GM12892 (cell line): ENCODE results near the gene NAGS.
"Not testable (repeated sequence)": the region's sequence is repeated elsewhere in the genome, so short reads cannot be mapped to it uniquely, and the experiment has no call there.

Source experiments
- DNase-seq: peaks from one replicate; pipeline ENCODE4 v3.0.0; 2011; ENCODE audit not compliant: insufficient read length
- FAIRE-seq: peaks from 2 replicates; lab custom pipeline; 2011; peaks lifted over from hg19 to GRCh38; lab: Jason Lieb, UNC
- POLR2A ChIP-seq: IDR thresholded peaks from 2 replicates; pipeline ENCODE4 v1.6.1; 2011; ENCODE audit warnings: low read depth, low read length, control low read depth
- POLR2AphosphoS5 ChIP-seq: IDR thresholded peaks from 2 replicates; pipeline ENCODE4 v1.6.1; 2011; ENCODE audit warnings: low read depth, low read length, control low read depth
- TAF1 ChIP-seq: IDR thresholded peaks from 2 replicates; pipeline ENCODE4 v1.6.1; 2011; ENCODE audit warnings: low read depth, mild to moderate bottlenecking, control low read depth, low read length, borderline replicate concordance

The NAGS gene

DNA sequence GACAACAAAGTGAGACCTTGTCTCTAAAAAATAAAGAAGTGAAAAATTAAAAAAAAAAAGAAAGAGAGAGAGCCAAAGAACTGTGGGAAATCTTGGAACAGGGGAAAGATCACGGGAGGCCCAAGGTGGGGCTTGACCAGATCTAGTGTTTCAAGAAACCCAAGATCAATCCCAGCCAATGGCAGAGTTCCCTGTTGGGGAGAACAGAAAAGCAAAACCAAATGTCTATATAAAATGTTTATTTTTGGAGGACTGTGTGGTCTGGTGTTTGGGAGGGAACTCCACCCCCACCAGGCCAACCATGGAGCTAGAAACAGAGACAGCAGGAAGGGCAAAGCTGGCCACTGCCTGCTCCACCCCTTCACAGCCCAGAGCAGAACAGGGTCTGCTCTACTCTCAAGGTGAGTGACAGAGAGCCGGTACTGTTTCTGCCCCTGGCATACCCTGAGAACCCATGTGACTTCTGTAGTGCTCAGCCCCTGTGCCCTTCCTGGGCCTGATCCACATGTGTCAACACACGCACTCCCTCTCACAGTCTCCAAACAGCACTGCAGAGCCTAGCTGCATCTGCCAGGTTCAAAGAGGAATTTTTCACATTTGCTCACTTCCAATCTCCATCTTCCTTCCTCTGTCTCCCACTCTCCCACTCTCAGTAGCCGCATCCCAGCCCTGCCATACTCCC lies 6.7 kb downstream of the NAGS start:
- no peak for FAIRE-seq
- no peak for TF ChIP-seq TAF1
- TF ChIP-seq POLR2A, result no peak
- no peak for TF ChIP-seq POLR2AphosphoS5

DNA sequence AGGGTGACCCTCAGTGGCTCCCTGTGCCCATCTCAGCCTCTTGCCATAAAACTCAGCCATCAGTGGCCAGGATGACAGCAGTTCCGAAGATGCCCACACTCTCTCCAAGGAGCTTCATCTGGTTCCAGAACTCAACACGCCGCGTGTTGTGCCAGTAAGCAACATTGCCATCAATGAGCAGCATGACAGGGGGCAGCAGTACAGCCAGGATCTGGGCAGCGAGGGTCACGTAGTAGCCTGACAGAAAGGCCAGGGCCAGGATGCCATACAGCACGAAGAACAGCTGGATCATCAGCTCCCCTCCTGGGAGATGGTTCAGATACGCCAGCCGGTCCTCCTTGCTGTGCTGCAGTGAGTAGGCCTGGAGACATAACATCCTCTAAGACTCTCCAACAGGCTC lies 7.5 kb downstream of the NAGS start:
- FAIRE-seq, result no peak
- no peak for DNase-seq
- TF ChIP-seq POLR2AphosphoS5 (no peak), TAF1 (no peak), POLR2A (no peak)

More for the DNA sequence above, 6.7 kb downstream of the NAGS start:
- no peak for DNase-seq

DNA sequence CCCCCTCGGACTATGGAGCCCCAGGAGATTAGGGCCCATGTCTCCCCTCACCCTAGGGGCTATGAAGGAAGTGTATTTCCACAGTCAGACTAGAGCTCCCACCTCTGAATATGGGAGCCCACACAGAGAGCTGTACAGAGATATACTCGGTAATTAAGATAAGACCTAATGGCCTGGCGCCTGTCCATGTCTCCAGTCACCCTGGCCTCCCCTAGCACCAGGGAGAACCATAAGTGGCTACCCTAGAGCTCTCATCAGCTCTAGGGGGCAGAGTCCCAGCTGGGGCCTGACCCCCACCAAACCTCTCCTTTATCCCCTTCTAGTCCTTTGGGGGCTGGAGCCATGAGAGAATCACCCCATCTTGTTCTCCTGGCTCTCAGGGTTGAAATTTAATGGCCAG lies 8.0 kb downstream of the NAGS start:
- TF ChIP-seq POLR2AphosphoS5 (no peak), TAF1 (no peak), POLR2A (no peak)
- FAIRE-seq (no peak), DNase-seq (no peak)

DNA sequence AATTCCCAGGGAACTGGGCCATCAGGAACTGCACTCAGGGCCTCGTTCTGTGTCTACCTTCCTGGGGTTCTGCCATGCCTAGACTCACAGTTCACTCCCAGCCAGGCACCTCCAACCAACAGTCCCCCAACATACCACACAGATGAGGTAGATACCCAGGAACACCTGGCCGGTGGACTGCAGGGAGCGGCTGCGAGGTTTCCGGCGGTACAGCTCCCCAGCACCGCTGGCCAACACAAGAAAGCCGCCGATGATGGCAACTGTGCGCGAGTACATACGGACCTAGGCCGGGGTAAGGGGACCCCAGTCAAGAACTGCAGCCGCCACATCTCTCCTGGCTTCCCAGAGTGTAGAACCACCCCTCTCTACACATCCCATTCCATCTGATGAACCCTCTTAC lies 8.5 kb downstream of the NAGS start:
- DNase-seq (no peak), FAIRE-seq (no peak)
- no peak for TF ChIP-seq POLR2A
- TF ChIP-seq TAF1, result no peak
- no peak for TF ChIP-seq POLR2AphosphoS5

DNA sequence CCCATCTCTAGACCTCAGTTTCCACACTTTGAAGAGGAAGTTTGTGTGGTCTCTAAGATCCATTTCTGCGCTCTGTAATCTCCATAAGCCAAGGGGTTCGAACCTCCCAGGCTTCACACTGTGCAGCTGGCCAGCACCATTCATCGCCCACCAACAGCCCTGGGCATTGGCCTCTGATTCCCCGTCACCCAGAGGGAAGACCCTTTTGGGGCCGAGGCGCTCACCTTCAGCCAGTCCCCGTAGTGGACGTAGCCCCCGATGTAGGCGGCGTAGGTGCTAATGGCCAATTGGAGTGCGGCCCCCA lies 9.7 kb downstream of the NAGS start:
- TF ChIP-seq POLR2AphosphoS5, result no peak
- TF ChIP-seq POLR2A, result no peak
- TF ChIP-seq TAF1, result no peak
- FAIRE-seq (peak; percentile 33), DNase-seq (no peak)

DNA sequence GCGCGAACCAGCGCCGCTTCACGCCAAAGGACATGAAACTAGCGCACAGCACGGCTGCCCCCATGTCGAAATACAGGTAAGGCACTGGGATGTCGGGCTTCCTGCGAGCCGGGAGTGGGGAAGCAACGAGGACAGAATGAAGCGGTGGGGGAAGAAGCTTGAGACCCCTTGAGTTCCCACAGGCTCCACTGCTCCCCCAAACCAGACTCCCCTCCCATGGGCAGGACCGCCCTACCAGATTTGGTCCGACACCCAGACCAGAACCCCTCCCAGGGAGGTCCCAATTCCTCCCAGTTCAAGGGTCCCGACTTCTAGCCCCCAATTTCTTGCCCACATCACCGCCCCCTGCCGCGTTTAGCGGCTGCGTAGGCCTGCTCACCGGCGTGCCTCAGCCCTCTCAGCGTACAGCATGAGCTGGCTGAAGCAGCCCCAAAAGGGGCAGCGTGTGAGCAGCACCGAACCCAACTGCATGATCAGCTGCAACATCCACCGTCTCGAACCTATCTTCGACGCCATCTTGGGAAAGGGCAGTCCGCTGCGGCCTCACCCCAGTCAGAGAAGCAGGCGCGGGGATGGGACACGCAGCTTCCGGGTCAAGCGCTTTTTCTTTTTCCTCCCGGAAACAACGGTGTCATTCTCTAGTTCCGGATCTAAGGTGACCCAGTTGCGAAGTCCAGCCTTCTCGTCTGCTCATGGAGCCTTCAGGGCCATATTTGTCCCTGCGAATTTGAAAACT lies 10.2 kb downstream of the NAGS start, which contains the start of gene TMEM101:
Gene TMEM101, minus strand, starts transcription at position 527 of the 736 bp plus-strand sequence. Its CDS starts 11 bp downstream, at position 516.
- FAIRE-seq (peak; percentile 94), DNase-seq (peak; percentile 95)
- TF ChIP-seq TAF1 (no peak; the same call in 1 of the 2 replicates), POLR2AphosphoS5 (peak; percentile 83), POLR2A (peak; percentile 85; the same call in 1 of the 2 replicates)

DNA sequence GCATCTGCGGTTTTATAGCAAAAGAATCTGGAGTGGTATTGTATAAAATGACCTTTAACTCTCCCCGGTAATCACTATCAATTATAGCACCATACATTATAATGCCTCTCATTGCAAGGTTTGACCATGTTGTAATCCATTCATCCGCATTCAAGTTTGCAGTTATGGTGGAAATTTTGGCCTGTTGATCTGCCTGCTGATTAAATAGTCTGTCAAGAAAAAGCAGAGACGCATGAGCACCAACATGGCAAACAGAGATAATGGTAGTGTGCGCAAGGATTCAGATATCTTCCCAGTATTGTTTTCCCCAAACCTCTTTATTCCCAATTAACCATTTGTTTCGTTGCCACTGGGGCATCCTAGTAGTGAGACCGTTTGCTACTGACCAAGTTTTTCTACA lies 16.8 kb downstream of the NAGS start:
- DNase-seq, FAIRE-seq: not testable (repeated sequence)

DNA sequence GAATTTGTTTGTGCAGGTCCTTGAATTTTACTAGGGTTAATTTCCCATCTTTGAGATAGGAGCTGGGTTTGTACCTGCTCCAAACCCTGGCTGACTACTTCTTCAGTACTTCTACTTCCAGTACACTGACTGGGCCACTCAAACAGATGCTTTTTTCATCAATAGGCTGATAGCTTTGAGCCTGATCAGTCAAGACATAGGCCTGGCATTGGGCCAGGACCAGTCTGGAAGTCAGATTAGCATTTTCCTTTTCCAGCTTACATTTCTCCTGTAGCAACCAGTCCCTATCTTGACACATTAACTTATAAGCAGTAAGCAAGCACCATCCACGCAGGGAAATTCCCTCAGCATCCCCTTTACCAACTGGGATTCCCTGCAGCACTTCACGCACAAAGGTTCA lies 17.8 kb downstream of the NAGS start:
- FAIRE-seq (no peak), DNase-seq (no peak)
- TF ChIP-seq POLR2A (no peak), POLR2AphosphoS5 (no peak), TAF1 (no peak)

DNA sequence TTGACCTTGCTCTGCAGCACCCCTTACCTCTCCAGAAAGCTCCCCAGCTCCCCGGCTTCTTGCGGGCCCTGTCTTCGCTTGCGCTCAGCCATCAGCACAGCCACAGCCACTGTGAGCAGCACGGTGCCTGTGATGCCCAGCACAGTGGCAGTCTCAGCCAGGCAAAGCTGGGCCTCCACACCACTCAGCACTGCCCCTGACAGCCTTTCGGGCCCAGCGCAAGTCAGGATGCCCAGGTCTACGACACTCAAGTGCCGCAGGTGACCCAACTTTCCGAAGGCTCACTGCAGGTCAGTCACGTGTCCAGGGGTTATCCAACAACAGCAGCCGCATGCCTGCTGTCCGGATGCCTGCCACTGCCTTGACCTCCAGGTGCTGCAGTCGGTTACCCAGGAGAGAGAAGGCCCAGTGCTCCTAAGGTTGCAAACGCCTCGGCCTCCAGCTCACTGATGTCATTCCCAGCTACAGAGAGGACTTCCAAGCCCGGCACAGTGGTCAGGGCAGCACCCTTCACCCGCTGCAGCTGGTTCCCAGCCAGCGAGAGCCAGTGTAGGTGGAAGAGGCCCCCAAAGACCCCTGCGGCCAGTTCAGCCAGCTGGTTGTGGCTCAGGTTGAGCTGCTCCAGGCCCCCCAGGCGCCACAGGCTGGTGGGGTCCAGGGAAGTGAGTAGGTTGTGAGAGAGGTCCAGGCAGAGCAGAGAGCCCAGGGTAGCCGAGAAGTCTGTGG lies 19.3 kb downstream of the NAGS start:
- no peak for DNase-seq
- no peak for FAIRE-seq
- TF ChIP-seq POLR2A, result no peak
- TF ChIP-seq TAF1, result no peak
- no peak for TF ChIP-seq POLR2AphosphoS5

DNA sequence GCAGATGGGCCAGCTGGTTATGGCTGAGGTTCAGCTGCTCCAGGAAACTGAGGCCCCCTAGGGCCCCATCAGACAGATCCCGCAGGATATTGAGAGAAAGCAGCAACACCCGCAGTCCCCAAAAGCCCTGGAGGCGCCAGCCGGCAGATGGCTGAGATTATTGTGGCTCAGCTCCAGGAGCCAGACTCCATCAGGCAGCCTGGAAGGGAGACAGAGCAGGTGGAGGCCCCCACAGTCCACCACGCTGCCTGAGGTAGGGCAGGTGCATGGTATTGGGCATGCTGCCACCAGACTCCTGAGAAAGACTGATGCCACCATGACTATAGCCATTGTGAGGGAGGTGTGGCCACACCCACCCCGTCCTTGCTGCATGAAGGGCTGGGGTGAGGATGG lies 19.8 kb downstream of the NAGS start:
- no peak for TF ChIP-seq TAF1
- no peak for TF ChIP-seq POLR2AphosphoS5
- TF ChIP-seq POLR2A, result no peak
- DNase-seq, result no peak
- FAIRE-seq, result no peak

DNA sequence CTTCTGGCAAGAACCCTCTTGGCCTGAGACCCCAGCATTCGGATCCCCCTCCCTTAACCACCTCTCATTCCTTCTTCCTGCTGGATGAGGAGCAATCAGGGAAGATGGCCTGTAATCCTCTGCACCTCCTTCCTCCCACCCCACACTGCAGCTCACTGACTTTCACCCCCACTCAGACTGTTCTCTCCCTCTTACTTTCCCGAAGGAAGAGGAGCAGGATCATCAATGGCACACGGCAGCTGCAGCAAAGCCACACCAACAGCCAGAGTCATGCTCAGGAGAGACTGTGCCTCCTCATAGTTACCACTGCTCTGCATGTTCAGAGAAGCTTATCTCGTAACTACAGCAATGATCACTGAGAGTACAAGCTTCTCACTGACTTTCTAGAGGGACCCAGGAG lies 20.4 kb downstream of the NAGS start:
- FAIRE-seq, result no peak
- DNase-seq, result no peak
- TF ChIP-seq POLR2AphosphoS5, result no peak
- no peak for TF ChIP-seq POLR2A
- no peak for TF ChIP-seq TAF1
